K562 (cell line): Measurements from ENCODE around the gene SFRP5. TPM values are rescaled to one million over a fixed set of nuclear protein-coding genes. Genes with fewer than 3 reads are reported as not detected.

Source experiments
- ATAC-seq: fragments of 200-7000 bp; cut with Tn5 transposase; 3 replicates; pipeline ENCODE4 v1.9.1; 2020; ENCODE audit warnings: moderate library complexity
- BruUV-seq: library from RNA; stranded (reverse); fragments of 400-500 nt; replicated peaks from 2 replicates; lab custom pipeline; 2021; lab: Mats Ljungman, UMichigan
- CTCF ChIA-PET: fragments of 300-600 bp; formaldehyde crosslinking; extraction: SDS; loops from one replicate; lab custom pipeline; 2021; ENCODE audit warnings: low intra/inter-chr PET ratio; lab: Yijun Ruan, JAX
- POLR2A ChIA-PET: fragments of 300-600, 350-650 bp; sonication (Branson Sonifier 250); formaldehyde crosslinking; extraction: SDS; loops from one replicate; lab custom pipeline; 2021; ENCODE audit warnings: antibody characterized with exemption, inconsistent platforms; lab: Yijun Ruan, JAX
- DNase-seq, 4 experiments: peaks; one replicate each; pipeline versions ENCODE4 v3.0.0 to v3.0.0-alpha.2; 2011 to 2018; ENCODE audit warnings: low spot score in 3 of 4, mixed read lengths in 3 of 4; ENCODE audit errors: extremely low read depth in 1 of 4
- FAIRE-seq: peaks from 2 replicates; lab custom pipeline; 2011; peaks lifted over from hg19 to GRCh38; lab: Jason Lieb, UNC
- H2AFZ ChIP-seq: 2 replicates; pipeline ENCODE4 v1.6.0; 2011; ENCODE audit warnings: low read depth, low read length, control low read depth, inconsistent platforms
- H3K27ac ChIP-seq: fragments of 200-600 bp; 3 replicates; pipeline ENCODE4 v1.8.0; 2011; ENCODE audit warnings: low read depth, mild to moderate bottlenecking, control low read depth, inconsistent platforms, low read length, moderate library complexity, mixed read lengths; ENCODE audit errors: extremely low read depth
- H3K27me3 ChIP-seq, 2 experiments: fragments of 300-600 bp in 1 of 2; 2 replicates in 1 of 2; 3 replicates in 1 of 2; pipeline versions ENCODE4 v1.6.0 to v1.8.0; 2011; ENCODE audit warnings: inconsistent platforms in 2 of 2, low read length in 2 of 2, mild to moderate bottlenecking in 1 of 2, mixed read lengths in 1 of 2, moderate library complexity in 1 of 2; ENCODE audit not compliant: control insufficient read depth in 2 of 2, insufficient read depth in 2 of 2
- H3K36me3 ChIP-seq: fragments of 300-600 bp; 3 replicates; pipeline ENCODE4 v1.8.0; 2011; ENCODE audit warnings: mild to moderate bottlenecking, low read length, inconsistent platforms; ENCODE audit not compliant: control insufficient read depth, insufficient read depth
- H3K4me1 ChIP-seq, 2 experiments: fragments of 200-600 bp in 1 of 2; replicated peaks in 1 of 2; 2 replicates in 1 of 2; 3 replicates in 1 of 2; pipeline versions ENCODE4 v1.5.1 to v1.8.0; 2011; ENCODE audit warnings: inconsistent platforms in 2 of 2, low read length in 2 of 2, mild to moderate bottlenecking in 1 of 2, mixed read lengths in 1 of 2, moderate library complexity in 1 of 2; ENCODE audit not compliant: control insufficient read depth in 2 of 2, insufficient read depth in 2 of 2
- H3K4me2 ChIP-seq: 2 replicates; pipeline ENCODE4 v1.6.1; 2011; ENCODE audit warnings: low read length, control low read depth, inconsistent platforms, mixed read lengths; ENCODE audit not compliant: insufficient read depth
- H3K4me3 ChIP-seq: fragments of 200-600 bp; sonication (generic), shearing (Covaris generic); 2 replicates; pipeline ENCODE4 v1.5.1; 2016; ENCODE audit warnings: control low read depth, inconsistent platforms
- H3K79me2 ChIP-seq: fragments of 200-600 bp; 3 replicates; pipeline ENCODE4 v1.8.0; 2011; ENCODE audit warnings: low read length, inconsistent platforms; ENCODE audit not compliant: control insufficient read depth, insufficient read depth
- H3K9ac ChIP-seq, 2 experiments: 2 replicates each; pipeline versions ENCODE4 v1.6.0 to v1.6.1; 2011; ENCODE audit warnings: low read depth in 2 of 2, low read length in 2 of 2, control low read depth in 1 of 2, inconsistent platforms in 1 of 2, mild to moderate bottlenecking in 1 of 2, mixed read lengths in 1 of 2; ENCODE audit not compliant: insufficient read depth in 1 of 2
- H3K9me1 ChIP-seq: one replicate; pipeline ENCODE4 v1.6.0; 2011; ENCODE audit warnings: inconsistent platforms, mild to moderate bottlenecking, low read length, moderate library complexity; ENCODE audit not compliant: control insufficient read depth, insufficient read depth
- H3K9me3 ChIP-seq: replicated peaks from 2 replicates; pipeline ENCODE4 v1.5.1; 2011; ENCODE audit warnings: low read depth, low read length, inconsistent platforms; ENCODE audit not compliant: control insufficient read depth, insufficient read depth
- H4K20me1 ChIP-seq: replicated peaks from 2 replicates; pipeline ENCODE4 v1.6.1; 2011; ENCODE audit warnings: low read length, inconsistent platforms, mixed read lengths; ENCODE audit not compliant: control insufficient read depth, insufficient read depth
- BACH1 ChIP-seq: fragments of 200-800 bp; sonication (Bioruptor generic); IDR thresholded peaks from 2 replicates; pipeline ENCODE4 v1.6.1; 2016; ENCODE audit warnings: missing genetic modification characterization, missing compliant biosample characterization
- CBFA2T2 ChIP-seq: fragments of 450-650 bp; conservative IDR thresholded peaks from 2 replicates; pipeline ENCODE4 v1.6.1; 2017; ENCODE audit warnings: mild to moderate bottlenecking
- CBFA2T3 ChIP-seq: fragments of 450-650 bp; IDR thresholded peaks from 2 replicates; pipeline ENCODE4 v1.6.1; 2017
- DPF2 ChIP-seq: fragments of 450-650 bp; IDR thresholded peaks from 2 replicates; pipeline ENCODE4 v1.6.1; 2016
- EP300 ChIP-seq: IDR thresholded peaks from 2 replicates; pipeline ENCODE4 v1.6.1; 2012; ENCODE audit warnings: low read length, improper control_type of control experiment
- ESRRA ChIP-seq: fragments of 450-650 bp; IDR thresholded peaks from 2 replicates; pipeline ENCODE4 v1.6.1; 2014; ENCODE audit warnings: low read depth, mild to moderate bottlenecking, moderate library complexity, borderline replicate concordance
- KDM1A ChIP-seq, 2 experiments: fragments of 450-650 bp; IDR thresholded peaks; 2 replicates each; pipeline ENCODE4 v1.6.1; 2016; ENCODE audit warnings: mild to moderate bottlenecking in 2 of 2
- NCOR1 ChIP-seq: fragments of 450-650 bp; IDR thresholded peaks from 2 replicates; pipeline ENCODE4 v1.6.1; 2016; ENCODE audit warnings: mild to moderate bottlenecking, moderate library complexity
- NFIC ChIP-seq: fragments of 450-650 bp; IDR thresholded peaks from 2 replicates; pipeline ENCODE4 v1.6.1; 2017; ENCODE audit warnings: mild to moderate bottlenecking, inconsistent platforms
- NR2C1 ChIP-seq, 2 experiments: fragments of 450-650 bp; IDR thresholded peaks; 2 replicates each; pipeline ENCODE4 v1.6.1; 2017; ENCODE audit warnings: mild to moderate bottlenecking in 2 of 2, antibody characterized with exemption in 1 of 2, inconsistent platforms in 1 of 2, missing compliant biosample characterization in 1 of 2, missing genetic modification characterization in 1 of 2
- NR2C2 ChIP-seq, 2 experiments: fragments of 200-800 bp in 1 of 2; sonication (Bioruptor generic) in 1 of 2; sonication (generic) in 1 of 2; formaldehyde crosslinking in 1 of 2; IDR thresholded peaks; 2 replicates each; pipeline versions ENCODE4 v1.6.1 to v1.8.0; 2016 to 2022; ENCODE audit warnings: mild to moderate bottlenecking in 1 of 2, missing compliant biosample characterization in 1 of 2, missing genetic modification characterization in 1 of 2, missing genetic modification reagents in 1 of 2
- PTTG1 ChIP-seq: fragments of 450-650 bp; IDR thresholded peaks from 2 replicates; pipeline ENCODE4 v1.6.1; 2016; ENCODE audit warnings: low read depth, mild to moderate bottlenecking, missing genetic modification characterization, missing compliant biosample characterization
- PURB ChIP-seq: sonication (generic); formaldehyde crosslinking; IDR thresholded peaks from 2 replicates; pipeline ENCODE4 v1.9.0; 2021; ENCODE audit warnings: low read depth, mild to moderate bottlenecking, missing genetic modification reagents
- RCOR1 ChIP-seq, 2 experiments: IDR thresholded peaks; 2 replicates each; pipeline ENCODE4 v1.6.1; 2012; ENCODE audit warnings: low read depth in 2 of 2, low read length in 2 of 2, borderline replicate concordance in 1 of 2, improper control_type of control experiment in 1 of 2
- SMC3 ChIP-seq: conservative IDR thresholded peaks from 2 replicates; pipeline ENCODE4 v1.6.1; 2011; ENCODE audit warnings: low read depth, low read length, improper control_type of control experiment; ENCODE audit not compliant: insufficient read depth
- STAG1 ChIP-seq: sonication (generic); formaldehyde crosslinking; IDR thresholded peaks from 2 replicates; pipeline ENCODE4 v1.5.0; 2020; ENCODE audit warnings: missing genetic modification reagents, borderline replicate concordance
- TAF7 ChIP-seq: fragments of 450-650 bp; IDR thresholded peaks from 2 replicates; pipeline ENCODE4 v1.6.1; 2016; ENCODE audit warnings: missing genetic modification characterization, missing compliant biosample characterization
- TCF3 ChIP-seq: sonication (generic); formaldehyde crosslinking; IDR thresholded peaks from 2 replicates; pipeline ENCODE4 v1.4.0; 2020; ENCODE audit warnings: mild to moderate bottlenecking, missing genetic modification reagents
- THRA ChIP-seq: fragments of 450-650 bp; IDR thresholded peaks from 2 replicates; pipeline ENCODE4 v1.6.1; 2017; ENCODE audit warnings: mild to moderate bottlenecking, moderate library complexity
- ZNF146 ChIP-seq: IDR thresholded peaks from one replicate; pipeline ENCODE4 v1.6.1; 2018; ENCODE audit warnings: missing compliant biosample characterization; ENCODE audit not compliant: unreplicated experiment
- ZNF316 ChIP-seq: fragments of 450-650 bp; IDR thresholded peaks from 2 replicates; pipeline ENCODE4 v1.6.1; 2016
- WGBS: fragments of 100-300 bp; shearing (Covaris generic); methylation state at CpG from one replicate; pipeline ENCODE4 v1.1.6; 2016; ENCODE audit warnings: low coverage, mixed read lengths; ENCODE audit not compliant: insufficient coverage; ENCODE audit errors: missing lambda C conversion rate; 5-methylcytosine and 5-hydroxymethylcytosine counted together
- in situ Hi-C: fragments of 300-500 bp; cut with MboI; formaldehyde crosslinking; loops from 4 replicates; pipeline ENCODE4 v1.15.0; 2018; ENCODE audit warnings: inconsistent platforms, mixed read lengths
- intact Hi-C: fragments of 100-400 bp; cut with micrococcal nuclease; formaldehyde crosslinking; loops from 2 replicates; pipeline ENCODE4 v1.14.2; 2022
- polyA plus RNA-seq, 8 experiments: library from polyadenylated mRNA; depleted of rRNA in 4 of 8; stranded (reverse) in 5 of 8; unstranded in 3 of 8; fragments of >200 nt; fragmentation: Nextera tagmentation in 2 of 8; fragmentation: Illumina TruSeq in 1 of 8; extraction: Ambion mirVana in 2 of 8; extraction: Trizol in 1 of 8; gene quantifications; 2 replicates each; pipeline versions ENCODE4 v1.2.1 to v1.2.3, GENCODE V29; 2011 to 2014; ENCODE audit warnings: inconsistent platforms in 1 of 8, missing spikeins in 1 of 8
- total RNA-seq, 7 experiments: library from RNA; depleted of rRNA in 6 of 7; stranded (reverse); fragments of >200 nt in 6 of 7; fragmentation: Illumina TruSeq in 2 of 7; extraction: Trizol in 2 of 7; gene quantifications; 2 replicates each; pipeline versions ENCODE4 v1.2.1 to v1.2.3, GENCODE V29; 2011 to 2021; ENCODE audit warnings: low replicate concordance in 1 of 7
- TF ChIP-seq, protein P1 (sequence below): fragments of 250-450 bp; sonication (Bioruptor Pico); IDR thresholded peaks from 2 replicates; pipeline ENCODE4 v1.6.1; 2021; ENCODE audit warnings: mild to moderate bottlenecking

SFRP5 gene
- total and polyA plus RNA-seq, 9 of the 15 experiments (the other 6 are each of a cell fraction or from before 2014, with no cell fraction given), result 0.07 to 0.29 (median 0.13) TPM; not detected in 3

GRCh38 chr10:97743169-97743943 lies 28.4 kb downstream of the SFRP5 start:
- intact Hi-C loops (no loop called here), in situ Hi-C loops (no loop called here)
- DNase-seq (peak in 3 of 4 experiments; percentile 35 to 65 (median 36)), FAIRE-seq (peak; percentile 72), ATAC-seq (peak; percentile 71)
- CTCF ChIA-PET, result no interaction called here
- no peak overlapping the region for H2AFZ ChIP-seq
- no peaks in the 10 kb centered on the region for H3K9me3 ChIP-seq
- peaks cover 74% of the 10 kb centered on the region for H3K36me3 ChIP-seq
- H3K4me3 ChIP-seq, result no peak overlapping the region
- 9% methylated on average over 8 of the region's 10 CpGs for WGBS
- H3K9ac ChIP-seq, result peak overlapping the region; percentile 50 to 51; a peak in 3 of 4 replicates
- H3K4me1 ChIP-seq, result peaks cover 22 to 34% of the 10 kb centered on the region in 2 experiments
- H3K79me2 ChIP-seq, result peaks cover 53% of the 10 kb centered on the region
- peak overlapping the region; percentile 72 for H3K27ac ChIP-seq
- no peaks in the 10 kb centered on the region for H3K27me3 ChIP-seq
- peak overlapping the region; percentile 76 for H3K4me2 ChIP-seq
- POLR2A ChIA-PET, result interaction anchor here (0.6 to 2.5 kb wide), 12 partner anchors 8 to 696 kb away, joined by 3 to 8 read pairs (median 3); partner anchors contain the start of genes AVPI1 and MARVELD1
- H3K9me1 ChIP-seq, result no peaks in the 10 kb centered on the region
- H4K20me1 ChIP-seq, result no peaks in the 10 kb centered on the region; the same call in 1 of the 2 replicates
- BruUV-seq, result no TSS peak
- TF ChIP-seq STAG1 (CRISPR knock-in tag) (no peak), PTTG1 (tag) (no peak), NR2C1 (IDR thresholded peaks at IDR 0.05) (peak; percentile 32), NR2C1 (tag; IDR thresholded peaks at IDR 0.05) (peak; percentile 65), DPF2 (peak; percentile 44; the same call in 1 of the 2 replicates), KDM1A (IDR thresholded peaks at IDR 0.05) (peak; percentile 49 to 54; a peak in 2 of 4 replicates), PURB (no peak), EP300 (peak; percentile 18; the same call in 1 of the 2 replicates), BACH1 (0 out of 2 replicates have a peak, but pooled peaks have one; percentile 24), SMC3 (0 out of 2 replicates have a peak, but pooled peaks have one; percentile 4), THRA (peak; percentile 85), ZNF316 (peak; percentile 2; the same call in 1 of the 2 replicates), RCOR1 (IDR thresholded peaks at IDR 0.05; ENCODE audit: borderline replicate concordance in 1 of 2, low read depth in 2 of 2, low read length in 2 of 2) (0 out of 4 replicates have a peak, but pooled peaks of 1 of the 2 experiments have one; percentile 12), ESRRA (peak; percentile 76; the same call in 1 of the 2 replicates), CBFA2T2 (peak; percentile 56), NFIC (peak; percentile 16; the same call in 1 of the 2 replicates), TAF7 (tag) (no peak), CBFA2T3 (peak; percentile 77), ZNF146 (no peak), TCF3 (CRISPR knock-in tag) (peak; percentile 46), NR2C2 (CRISPR knock-in tag; IDR thresholded peaks at IDR 0.05) (no peak), NR2C2 (tag; IDR thresholded peaks at IDR 0.05) (peak; percentile 51; the same call in 1 of the 2 replicates), NCOR1 (peak; percentile 50)
- TF ChIP-seq, protein P1, sequence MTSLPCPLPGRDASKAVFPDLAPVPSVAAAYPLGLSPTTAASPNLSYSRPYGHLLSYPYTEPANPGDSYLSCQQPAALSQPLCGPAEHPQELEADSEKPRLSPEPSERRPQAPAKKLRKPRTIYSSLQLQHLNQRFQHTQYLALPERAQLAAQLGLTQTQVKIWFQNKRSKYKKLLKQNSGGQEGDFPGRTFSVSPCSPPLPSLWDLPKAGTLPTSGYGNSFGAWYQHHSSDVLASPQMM (CRISPR knock-in tag), result no peak
